HEK293 (cell line): ENCODE data around the gene CRIM1.

Experiments used
- CTCF ChIA-PET: fragments of 350-600 bp; formaldehyde crosslinking; extraction: SDS; loops from one replicate; lab custom pipeline; 2021; ENCODE audit warnings: antibody characterized with exemption; lab: Yijun Ruan, JAX
- POLR2A ChIA-PET: fragments of 300-600 bp; formaldehyde crosslinking; extraction: SDS; loops from one replicate; lab custom pipeline; 2020; ENCODE audit warnings: antibody characterized with exemption, inconsistent platforms; lab: Yijun Ruan, JAX
- H3K27ac ChIP-seq: fragments of 200-500 bp; sonication (Bioruptor generic); 2 replicates; pipeline ENCODE4 v1.5.1; 2014; ENCODE audit warnings: low read depth, low read length, control low read depth, inconsistent platforms; ENCODE audit errors: extremely low read depth
- H3K36me3 ChIP-seq, 2 experiments: fragments of 200-500 bp in 1 of 2; sonication (Bioruptor generic) in 1 of 2; 1 replicate in 1 of 2; 2 replicates in 1 of 2; pipeline ENCODE4 v1.5.1; 2014 to 2017; ENCODE audit warnings: inconsistent platforms in 2 of 2, low read length in 2 of 2; ENCODE audit not compliant: control insufficient read depth in 2 of 2, insufficient read depth in 1 of 2
- H3K4me1 ChIP-seq: fragments of 200-500 bp; sonication (Bioruptor generic); 2 replicates; pipeline ENCODE4 v1.5.1; 2014; ENCODE audit warnings: mild to moderate bottlenecking, low read length, inconsistent platforms; ENCODE audit not compliant: control insufficient read depth, insufficient read depth
- H3K4me3 ChIP-seq: 2 replicates; pipeline ENCODE4 v1.5.1; 2011; ENCODE audit warnings: low read depth, mild to moderate bottlenecking, control low read depth, low read length, moderate library complexity
- H3K9me3 ChIP-seq: fragments of 200-500 bp; sonication (Bioruptor generic); 2 replicates; pipeline ENCODE4 v1.5.1; 2014; ENCODE audit warnings: low read depth, low read length, inconsistent platforms; ENCODE audit not compliant: control insufficient read depth, insufficient read depth
- BCL11A ChIP-seq: fragments of 450-650 bp; formaldehyde crosslinking; IDR thresholded peaks from 2 replicates; pipeline ENCODE4 v1.5.1; 2016; ENCODE audit warnings: low read depth, missing biosample characterization, missing genetic modification characterization
- GLI2 ChIP-seq: fragments of 450-650 bp; formaldehyde crosslinking; IDR thresholded peaks from 2 replicates; pipeline ENCODE4; 2017; ENCODE audit warnings: missing biosample characterization, missing genetic modification characterization, low read depth, borderline replicate concordance
- HIC1 ChIP-seq: fragments of 450-650 bp; formaldehyde crosslinking; IDR thresholded peaks from 2 replicates; pipeline ENCODE4 v1.5.1; 2016; ENCODE audit warnings: missing biosample characterization, missing genetic modification characterization
- INSM2 ChIP-seq: fragments of 450-650 bp; formaldehyde crosslinking; IDR thresholded peaks from 2 replicates; pipeline ENCODE4 v1.5.1; 2016; ENCODE audit warnings: missing biosample characterization, missing genetic modification characterization
- TCF7L2 ChIP-seq: IDR thresholded peaks from 2 replicates; pipeline ENCODE4 v1.6.1; 2011; ENCODE audit warnings: low read depth, mild to moderate bottlenecking, inconsistent platforms, low read length, moderate library complexity, borderline replicate concordance
- ZBTB48 ChIP-seq: fragments of 450-650 bp; formaldehyde crosslinking; IDR thresholded peaks from 2 replicates; pipeline ENCODE4 v1.5.1; 2016; ENCODE audit warnings: missing biosample characterization, missing genetic modification characterization
- ZFP37 ChIP-seq: fragments of 450-650 bp; formaldehyde crosslinking; IDR thresholded peaks from 2 replicates; pipeline ENCODE4 v1.5.1; 2016; ENCODE audit warnings: missing biosample characterization, missing genetic modification characterization
- ZNF132 ChIP-seq: fragments of 450-650 bp; formaldehyde crosslinking; IDR thresholded peaks from 2 replicates; pipeline ENCODE4 v1.5.1; 2017; ENCODE audit warnings: missing biosample characterization, missing genetic modification characterization, borderline replicate concordance
- ZNF157 ChIP-seq: fragments of 450-650 bp; formaldehyde crosslinking; IDR thresholded peaks from 2 replicates; pipeline ENCODE4 v1.5.1; 2016; ENCODE audit warnings: missing biosample characterization, missing genetic modification characterization
- ZNF175 ChIP-seq: fragments of 450-650 bp; formaldehyde crosslinking; IDR thresholded peaks from 2 replicates; pipeline ENCODE4 v1.5.1; 2016; ENCODE audit warnings: missing biosample characterization, missing genetic modification characterization
- ZNF274 ChIP-seq, 2 experiments: fragments of 200-500 bp in 1 of 2; fragments of 450-650 bp in 1 of 2; sonication (Bioruptor generic) in 1 of 2; formaldehyde crosslinking in 1 of 2; IDR thresholded peaks; 2 replicates each; pipeline versions ENCODE4 v1.5.1 to v1.6.1; 2014 to 2016; ENCODE audit warnings: borderline replicate concordance in 1 of 2, inconsistent platforms in 1 of 2, low read length in 1 of 2, missing biosample characterization in 1 of 2, missing genetic modification characterization in 1 of 2
- ZNF302 ChIP-seq: fragments of 450-650 bp; formaldehyde crosslinking; IDR thresholded peaks from 2 replicates; pipeline ENCODE4 v1.5.1; 2016; ENCODE audit warnings: missing biosample characterization, missing genetic modification characterization, low read depth
- ZNF350 ChIP-seq: fragments of 450-650 bp; formaldehyde crosslinking; IDR thresholded peaks from 2 replicates; pipeline ENCODE4 v1.5.0; 2017; ENCODE audit warnings: missing biosample characterization, mild to moderate bottlenecking, missing genetic modification characterization
- ZNF473 ChIP-seq: fragments of 450-650 bp; formaldehyde crosslinking; IDR thresholded peaks from 2 replicates; pipeline ENCODE4 v1.5.1; 2017; ENCODE audit warnings: missing biosample characterization, missing genetic modification characterization
- ZNF530 ChIP-seq: fragments of 450-650 bp; formaldehyde crosslinking; IDR thresholded peaks from 2 replicates; pipeline ENCODE4 v1.5.1; 2016; ENCODE audit warnings: low read depth, missing biosample characterization, missing genetic modification characterization
- ZNF555 ChIP-seq: fragments of 450-650 bp; formaldehyde crosslinking; conservative IDR thresholded peaks from 2 replicates; pipeline ENCODE4 v1.5.1; 2017; ENCODE audit warnings: missing biosample characterization, mild to moderate bottlenecking, missing genetic modification characterization, inconsistent platforms
- ZNF580 ChIP-seq: fragments of 450-650 bp; formaldehyde crosslinking; IDR thresholded peaks from 2 replicates; pipeline ENCODE4 v1.5.1; 2016; ENCODE audit warnings: missing biosample characterization, missing genetic modification characterization
- ZNF792 ChIP-seq: fragments of 450-650 bp; formaldehyde crosslinking; IDR thresholded peaks from 2 replicates; pipeline ENCODE4 v1.5.1; 2016; ENCODE audit warnings: missing biosample characterization, missing genetic modification characterization
- ZNF837 ChIP-seq: fragments of 450-650 bp; formaldehyde crosslinking; IDR thresholded peaks from 2 replicates; pipeline ENCODE4 v1.5.1; 2016; ENCODE audit warnings: missing biosample characterization, missing genetic modification characterization
- TF ChIP-seq, protein P1 (sequence below): fragments of 450-650 bp; formaldehyde crosslinking; IDR thresholded peaks from 2 replicates; pipeline ENCODE4 v1.5.1; 2016; ENCODE audit warnings: missing biosample characterization, missing genetic modification characterization
- TF ChIP-seq, protein P2 (sequence below): fragments of 450-650 bp; formaldehyde crosslinking; IDR thresholded peaks from 2 replicates; pipeline ENCODE4 v1.5.1; 2016; ENCODE audit warnings: missing biosample characterization, missing genetic modification characterization
- TF ChIP-seq, protein P3 (sequence below): fragments of 450-650 bp; formaldehyde crosslinking; IDR thresholded peaks from 2 replicates; pipeline ENCODE4 v1.5.1; 2016; ENCODE audit warnings: missing biosample characterization, missing genetic modification characterization
- TF ChIP-seq, protein P4 (sequence below): fragments of 450-650 bp; formaldehyde crosslinking; optimal IDR thresholded peaks from 2 replicates; pipeline ENCODE3; 2016; ENCODE audit warnings: missing biosample characterization, mild to moderate bottlenecking, missing genetic modification characterization

The CRIM1 gene

GRCh38 chr2:36561237-36561944, 205.8 kb downstream of the CRIM1 start:
- CTCF ChIA-PET = interaction anchor here (1.2 kb wide), 1 partner anchor 13 kb away, joined by 3 read pairs; no protein-coding TSS in a partner anchor
- peaks cover 2% of the 10 kb centered on the region; the same call in 1 of the 2 replicates for H3K4me1 ChIP-seq
- POLR2A ChIA-PET = no interaction called here
- H3K36me3 ChIP-seq = peaks cover 0 to 14% of the 10 kb centered on the region in 2 experiments; a peak in 1 of 3 replicates
- H3K4me3 ChIP-seq = no peak overlapping the region
- no peaks in the 10 kb centered on the region for H3K9me3 ChIP-seq
- H3K27ac ChIP-seq = no peak overlapping the region
- TF ChIP-seq ZBTB48 (no peak), ZNF580 (tag by site-specific recombination) (no peak), ZNF274 (IDR thresholded peaks at IDR 0.05; ENCODE audit: low read length) (no peak), ZNF274 (tag by site-specific recombination; IDR thresholded peaks at IDR 0.05; ENCODE audit: borderline replicate concordance) (no peak), ZNF792 (tag by site-specific recombination) (no peak)
- TF ChIP-seq, protein P1, sequence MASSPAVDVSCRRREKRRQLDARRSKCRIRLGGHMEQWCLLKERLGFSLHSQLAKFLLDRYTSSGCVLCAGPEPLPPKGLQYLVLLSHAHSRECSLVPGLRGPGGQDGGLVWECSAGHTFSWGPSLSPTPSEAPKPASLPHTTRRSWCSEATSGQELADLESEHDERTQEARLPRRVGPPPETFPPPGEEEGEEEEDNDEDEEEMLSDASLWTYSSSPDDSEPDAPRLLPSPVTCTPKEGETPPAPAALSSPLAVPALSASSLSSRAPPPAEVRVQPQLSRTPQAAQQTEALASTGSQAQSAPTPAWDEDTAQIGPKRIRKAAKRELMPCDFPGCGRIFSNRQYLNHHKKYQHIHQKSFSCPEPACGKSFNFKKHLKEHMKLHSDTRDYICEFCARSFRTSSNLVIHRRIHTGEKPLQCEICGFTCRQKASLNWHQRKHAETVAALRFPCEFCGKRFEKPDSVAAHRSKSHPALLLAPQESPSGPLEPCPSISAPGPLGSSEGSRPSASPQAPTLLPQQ = 0 out of 2 replicates have a peak, but pooled peaks have one; percentile 21
- TF ChIP-seq, protein P2, sequence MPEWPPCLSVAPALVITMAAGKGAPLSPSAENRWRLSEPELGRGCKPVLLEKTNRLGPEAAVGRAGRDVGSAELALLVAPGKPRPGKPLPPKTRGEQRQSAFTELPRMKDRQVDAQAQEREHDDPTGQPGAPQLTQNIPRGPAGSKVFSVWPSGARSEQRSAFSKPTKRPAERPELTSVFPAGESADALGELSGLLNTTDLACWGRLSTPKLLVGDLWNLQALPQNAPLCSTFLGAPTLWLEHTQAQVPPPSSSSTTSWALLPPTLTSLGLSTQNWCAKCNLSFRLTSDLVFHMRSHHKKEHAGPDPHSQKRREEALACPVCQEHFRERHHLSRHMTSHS (tag by site-specific recombination) = no peak

DNA sequence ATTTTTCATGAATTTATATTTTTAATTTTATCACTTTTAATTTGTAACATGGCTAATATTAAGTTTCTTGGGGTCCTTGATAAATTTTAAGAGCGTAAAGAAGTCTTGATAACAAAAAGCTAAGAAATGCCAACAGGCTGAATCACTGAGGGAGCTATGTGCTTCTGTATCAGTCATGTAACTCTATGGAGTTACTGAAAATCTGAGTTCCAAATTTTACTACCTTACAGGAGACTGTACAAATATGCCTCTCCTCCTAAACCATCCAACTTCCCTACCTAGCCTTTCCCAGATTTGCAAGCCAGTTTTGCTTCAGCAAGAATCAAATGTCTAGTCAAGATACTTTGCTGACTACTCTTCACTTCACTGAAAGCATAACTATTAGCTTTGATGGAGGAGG, 206.7 kb downstream of the CRIM1 start:
- peaks cover 0 to 20% of the 10 kb centered on the region in 2 experiments; a peak in 1 of 3 replicates for H3K36me3 ChIP-seq
- TF ChIP-seq, protein P3, sequence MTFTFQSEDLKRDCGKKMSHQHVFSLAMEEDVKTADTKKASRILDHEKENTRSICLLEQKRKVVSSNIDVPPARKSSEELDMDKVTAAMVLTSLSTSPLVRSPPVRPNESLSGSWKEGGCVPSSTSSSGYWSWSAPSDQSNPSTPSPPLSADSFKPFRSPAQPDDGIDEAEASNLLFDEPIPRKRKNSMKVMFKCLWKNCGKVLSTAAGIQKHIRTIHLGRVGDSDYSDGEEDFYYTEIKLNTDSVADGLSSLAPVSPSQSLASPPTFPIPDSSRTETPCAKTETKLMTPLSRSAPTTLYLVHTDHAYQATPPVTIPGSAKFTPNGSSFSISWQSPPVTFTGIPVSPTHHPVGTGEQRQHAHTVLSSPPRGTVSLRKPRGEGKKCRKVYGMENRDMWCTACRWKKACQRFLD = no peak
- no peak for TF ChIP-seq ZNF473 (tag by site-specific recombination)
- no peak for TF ChIP-seq ZNF302 (tag by site-specific recombination)
- no peak for TF ChIP-seq ZNF792 (tag by site-specific recombination)
- TF ChIP-seq ZNF157 = no peak
- no peak for TF ChIP-seq HIC1 (tag by site-specific recombination)
- TF ChIP-seq ZNF175 (tag by site-specific recombination) = no peak
- no peak for TF ChIP-seq TCF7L2
- TF ChIP-seq ZFP37 (tag by site-specific recombination) = no peak
- TF ChIP-seq BCL11A = no peak
- TF ChIP-seq, protein P4, sequence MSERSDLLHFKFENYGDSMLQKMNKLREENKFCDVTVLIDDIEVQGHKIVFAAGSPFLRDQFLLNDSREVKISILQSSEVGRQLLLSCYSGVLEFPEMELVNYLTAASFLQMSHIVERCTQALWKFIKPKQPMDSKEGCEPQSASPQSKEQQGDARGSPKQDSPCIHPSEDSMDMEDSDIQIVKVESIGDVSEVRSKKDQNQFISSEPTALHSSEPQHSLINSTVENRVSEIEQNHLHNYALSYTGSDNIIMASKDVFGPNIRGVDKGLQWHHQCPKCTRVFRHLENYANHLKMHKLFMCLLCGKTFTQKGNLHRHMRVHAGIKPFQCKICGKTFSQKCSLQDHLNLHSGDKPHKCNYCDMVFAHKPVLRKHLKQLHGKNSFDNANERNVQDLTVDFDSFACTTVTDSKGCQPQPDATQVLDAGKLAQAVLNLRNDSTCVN (tag by site-specific recombination) = no peak
- TF ChIP-seq GLI2 (tag by site-specific recombination) = no peak
- TF ChIP-seq ZNF837 (tag by site-specific recombination) = no peak
- TF ChIP-seq ZNF530 (tag by site-specific recombination) = no peak
- no peak for TF ChIP-seq ZNF555
- no peak for TF ChIP-seq ZNF350
- no peak for TF ChIP-seq ZNF132
- TF ChIP-seq INSM2 (tag by site-specific recombination) = no peak
- TF ChIP-seq, all 188 proteins: peak for 0
- H3K27ac ChIP-seq = no peak overlapping the region
- H3K9me3 ChIP-seq = no peaks in the 10 kb centered on the region
- ChIA-PET CTCF (interaction anchor here (1.2 to 1.7 kb wide), 2 partner anchors 12 to 102 kb away, joined by 3 to 6 read pairs; no protein-coding TSS in a partner anchor), POLR2A (no interaction called here)
- H3K4me1 ChIP-seq = peaks cover 2% of the 10 kb centered on the region; the same call in 1 of the 2 replicates
- no peak overlapping the region for H3K4me3 ChIP-seq
